ENCODE measurements around the gene POLR3C. TPM values are rescaled to one million over a fixed set of nuclear protein-coding genes. Genes with fewer than 3 reads are reported as not detected.

Gene POLR3C
- total RNA-seq, 2 experiments from 2014 or later: 38.2 to 39.4 TPM

DNA sequence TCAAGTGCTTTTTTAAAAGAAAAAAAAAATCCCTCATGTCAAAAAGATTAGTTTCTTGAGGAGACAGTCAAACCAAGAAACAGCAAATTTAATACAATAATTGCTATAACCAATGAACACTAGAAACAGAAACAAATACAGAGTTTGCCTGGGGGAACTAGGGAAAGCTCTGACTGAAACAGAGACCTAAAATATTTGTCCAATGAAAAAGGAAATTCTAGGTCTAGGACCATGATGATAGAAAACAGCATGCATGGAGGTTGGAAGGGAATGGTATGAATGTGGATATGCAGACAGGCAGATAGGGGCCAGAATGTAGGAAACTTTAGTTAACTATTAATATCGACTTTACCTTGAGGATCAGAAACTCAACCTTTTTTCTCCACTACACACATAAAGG, 31.5 kb upstream of the POLR3C start:
- ChIA-PET POLR2A (interaction anchor here (1.0 to 1.3 kb wide), 3 partner anchors 10 to 171 kb away, joined by 4 to 5 read pairs (median 5); no protein-coding TSS in a partner anchor), CTCF (interaction anchor here (0.9 kb wide), 1 partner anchor 119 kb away, joined by 3 read pairs; no protein-coding TSS in a partner anchor)
- Mint-ChIP-seq H3K4me1 (ENCODE audit: low read depth) (peaks cover 22% of the 10 kb centered on the region), H3K27ac (no peak overlapping the region), H3K9me3 (peaks cover 15% of the 10 kb centered on the region), H3K4me3 (no peak overlapping the region), H3K27me3 (no peaks in the 10 kb centered on the region), H3K36me3 (ENCODE audit: low read depth) (peaks cover 46% of the 10 kb centered on the region)
- TF ChIP-seq, protein P1, sequence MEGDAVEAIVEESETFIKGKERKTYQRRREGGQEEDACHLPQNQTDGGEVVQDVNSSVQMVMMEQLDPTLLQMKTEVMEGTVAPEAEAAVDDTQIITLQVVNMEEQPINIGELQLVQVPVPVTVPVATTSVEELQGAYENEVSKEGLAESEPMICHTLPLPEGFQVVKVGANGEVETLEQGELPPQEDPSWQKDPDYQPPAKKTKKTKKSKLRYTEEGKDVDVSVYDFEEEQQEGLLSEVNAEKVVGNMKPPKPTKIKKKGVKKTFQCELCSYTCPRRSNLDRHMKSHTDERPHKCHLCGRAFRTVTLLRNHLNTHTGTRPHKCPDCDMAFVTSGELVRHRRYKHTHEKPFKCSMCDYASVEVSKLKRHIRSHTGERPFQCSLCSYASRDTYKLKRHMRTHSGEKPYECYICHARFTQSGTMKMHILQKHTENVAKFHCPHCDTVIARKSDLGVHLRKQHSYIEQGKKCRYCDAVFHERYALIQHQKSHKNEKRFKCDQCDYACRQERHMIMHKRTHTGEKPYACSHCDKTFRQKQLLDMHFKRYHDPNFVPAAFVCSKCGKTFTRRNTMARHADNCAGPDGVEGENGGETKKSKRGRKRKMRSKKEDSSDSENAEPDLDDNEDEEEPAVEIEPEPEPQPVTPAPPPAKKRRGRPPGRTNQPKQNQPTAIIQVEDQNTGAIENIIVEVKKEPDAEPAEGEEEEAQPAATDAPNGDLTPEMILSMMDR (IDR thresholded peaks at IDR 0.05): no peak
- ATAC-seq (no peak), DNase-seq (no peak)
- intact Hi-C loops (cut with micrococcal nuclease): no loop called here

DNA sequence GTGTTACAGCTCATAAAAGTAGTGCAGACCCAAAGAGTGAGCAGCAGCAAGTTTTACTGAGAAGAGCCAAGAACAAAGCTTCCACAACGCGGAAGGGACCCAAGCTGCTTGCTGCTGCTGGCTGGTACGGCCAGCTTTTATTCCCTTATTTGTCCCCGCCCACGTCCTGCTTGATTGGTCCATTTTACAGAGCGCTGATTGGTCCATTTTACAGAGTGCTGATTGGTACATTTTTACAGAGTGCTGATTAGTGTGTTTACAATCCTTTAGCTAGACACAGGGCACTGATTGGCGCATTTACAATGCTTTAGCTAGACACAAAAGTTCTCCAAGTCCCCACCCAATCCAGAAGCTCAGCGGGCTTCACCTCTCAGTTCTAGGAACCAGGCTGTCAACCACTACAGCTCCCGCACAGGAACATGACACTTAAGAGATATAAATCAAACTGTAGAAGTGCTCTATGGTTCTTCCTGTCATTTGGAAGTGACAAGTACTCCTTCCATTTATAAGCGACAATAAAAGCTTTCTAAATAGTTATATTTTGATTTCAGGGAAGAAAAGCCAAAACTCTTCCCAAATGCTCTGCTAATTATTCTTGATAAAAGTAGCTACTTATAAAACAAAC, 28.6 kb upstream of the POLR3C start:
- POLR2A ChIA-PET: interaction anchor here (1.0 kb wide), 1 partner anchor 9 kb away, joined by 3 read pairs; no protein-coding TSS in a partner anchor
- H3K4me1 Mint-ChIP-seq (ENCODE audit: low read depth): peaks cover 28% of the 10 kb centered on the region
- no peaks in the 10 kb centered on the region for H3K27me3 Mint-ChIP-seq
- no peak overlapping the region for H3K27ac Mint-ChIP-seq
- CTCF ChIA-PET: interaction anchor here (0.9 to 1.4 kb wide), 4 partner anchors 11 to 75 kb away, joined by 3 to 6 read pairs (median 4); partner anchors contain the start of gene NUDT17
- ATAC-seq (no peak), DNase-seq (no peak)
- TF ChIP-seq, protein P1 (IDR thresholded peaks at IDR 0.05): no peak
- no peak overlapping the region for H3K4me3 Mint-ChIP-seq
- H3K9me3 Mint-ChIP-seq: peaks cover 18% of the 10 kb centered on the region
- peaks cover 58% of the 10 kb centered on the region for H3K36me3 Mint-ChIP-seq (ENCODE audit: low read depth)
- intact Hi-C loops (cut with micrococcal nuclease): no loop called here

DNA sequence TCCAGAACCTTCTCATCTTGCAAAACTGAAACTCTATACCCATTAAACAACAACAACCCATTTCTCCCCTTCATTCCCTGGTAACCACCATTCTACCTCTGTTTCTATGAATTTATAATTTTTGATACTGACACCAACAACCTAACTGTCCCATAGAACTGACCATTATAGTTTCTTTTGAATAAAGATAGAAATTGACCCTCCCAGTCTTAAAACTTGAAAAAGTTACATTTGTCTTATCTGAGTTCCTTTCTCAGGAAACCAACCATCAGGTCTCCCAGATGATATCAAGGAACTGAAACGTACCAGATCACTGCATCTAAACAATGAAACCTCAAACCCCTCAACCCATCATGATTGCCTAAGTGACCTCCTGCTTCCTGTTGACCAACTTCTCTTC, 27.2 kb upstream of the POLR3C start:
- no peak for DNase-seq
- Mint-ChIP-seq H3K4me3 (no peak overlapping the region), H3K36me3 (ENCODE audit: low read depth) (peaks cover 60% of the 10 kb centered on the region), H3K4me1 (ENCODE audit: low read depth) (peaks cover 34% of the 10 kb centered on the region), H3K27me3 (no peaks in the 10 kb centered on the region), H3K27ac (no peak overlapping the region), H3K9me3 (peaks cover 18% of the 10 kb centered on the region)
- no peak for ATAC-seq
- TF ChIP-seq, protein P1 (IDR thresholded peaks at IDR 0.05): no peak
- intact Hi-C loops (cut with micrococcal nuclease): no loop called here
- POLR2A ChIA-PET: no interaction called here
- CTCF ChIA-PET: interaction anchor here (1.4 to 1.5 kb wide), 2 partner anchors 8 to 10 kb away, joined by 3 to 4 read pairs; no protein-coding TSS in a partner anchor

DNA sequence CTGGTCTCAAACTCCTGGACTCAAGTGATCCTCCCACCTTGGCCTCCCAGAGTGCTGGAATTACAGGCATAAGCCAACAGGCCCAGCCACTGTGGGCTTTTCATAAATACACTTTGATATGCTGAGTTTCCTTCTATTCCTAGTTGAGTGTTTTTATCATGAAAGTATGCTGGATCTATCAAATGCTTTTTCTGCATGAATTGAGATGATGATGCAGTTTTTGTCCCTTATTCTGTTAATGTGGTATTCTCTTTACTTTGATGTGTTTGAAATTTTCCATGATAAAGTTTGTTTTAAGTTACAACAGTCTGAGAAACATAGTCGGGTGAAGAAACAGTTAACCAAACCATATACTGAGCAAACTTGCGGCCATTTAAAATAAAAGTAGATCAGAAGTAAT, 24.2 kb upstream of the POLR3C start:
- Mint-ChIP-seq H3K36me3 (ENCODE audit: low read depth) (peaks cover 46% of the 10 kb centered on the region), H3K4me3 (no peak overlapping the region), H3K9me3 (peaks cover 18% of the 10 kb centered on the region), H3K27ac (no peak overlapping the region), H3K4me1 (ENCODE audit: low read depth) (peaks cover 45% of the 10 kb centered on the region), H3K27me3 (no peaks in the 10 kb centered on the region)
- TF ChIP-seq, protein P1 (IDR thresholded peaks at IDR 0.05): no peak
- ChIA-PET POLR2A (no interaction called here), CTCF (no interaction called here)
- intact Hi-C loops (cut with micrococcal nuclease): no loop called here
- DNase-seq (no peak), ATAC-seq (no peak)

Measured in activated CD8-positive, alpha-beta T cell treated with anti-CD3 and anti-CD28 coated beads for 36 hours (primary cell).